EL (cell line): ENCODE measurements around the gene TFPT.
A peak's percentile ranks its signal among the peaks of the same experiment; 100 is the strongest.

Experiments
- DNase-seq: peaks from one replicate; pipeline ENCODE4 v3.0.0-alpha.2; 2016

The TFPT gene

GRCh38 chr19:54115109-54116063 is at the start of gene TFPT, which contains the start of gene PRPF31:
TSS of gene TFPT (minus strand) at chr19:54115657. CDS start at chr19:54115269, 388 bp downstream.
TSS of gene PRPF31 (plus strand) at chr19:54115754. CDS start at chr19:54118279, 2,525 bp downstream.
- peak; percentile 98 for DNase-seq

- DNase-seq = no peak
These were observed 49.8 kb upstream of the TFPT start for GRCh38 chr19:54165222-54165621.

- DNase-seq = peak; percentile 53
These were observed 49.1 kb upstream of the TFPT start for GRCh38 chr19:54164369-54165068.

GRCh38 chr19:54162884-54163283 is 47.4 kb upstream of the TFPT start:
- no peak for DNase-seq

- DNase-seq = peak; percentile 56
These were observed 46.9 kb upstream of the TFPT start for GRCh38 chr19:54162241-54162805.

GRCh38 chr19:54160854-54161253 is 45.4 kb upstream of the TFPT start:
- DNase-seq = no peak

GRCh38 chr19:54160182-54160811 is 44.8 kb upstream of the TFPT start:
- peak; percentile 46 for DNase-seq

- DNase-seq = peak; percentile 100
These were observed 44.1 kb upstream of the TFPT start, which contains the start of gene LENG1 for GRCh38 chr19:54159352-54160181. TSS of gene LENG1 (minus strand) at chr19:54159721. CDS start at chr19:54159695, 26 bp downstream.

- peak; percentile 38 for DNase-seq
These were observed 43.4 kb upstream of the TFPT start for GRCh38 chr19:54158812-54159351.

- no peak for DNase-seq
These were observed 41.5 kb upstream of the TFPT start for GRCh38 chr19:54156953-54157352.

- no peak for DNase-seq
These were observed 41.0 kb upstream of the TFPT start for GRCh38 chr19:54156490-54156889.

- DNase-seq = no peak
These were observed 40.2 kb upstream of the TFPT start for GRCh38 chr19:54155694-54156093.

GRCh38 chr19:54154603-54155345 is 39.3 kb upstream of the TFPT start:
- DNase-seq = peak; percentile 69

- no peak for DNase-seq
These were observed 38.4 kb upstream of the TFPT start for GRCh38 chr19:54153731-54154326.

GRCh38 chr19:54152878-54153524 is 37.5 kb upstream of the TFPT start:
- no peak for DNase-seq

GRCh38 chr19:54152267-54152666 is 36.8 kb upstream of the TFPT start:
- DNase-seq = no peak

GRCh38 chr19:54151362-54152035 is 36.0 kb upstream of the TFPT start:
- no peak for DNase-seq

GRCh38 chr19:54149021-54149812 is 33.8 kb upstream of the TFPT start:
- no peak for DNase-seq
